Astrocyte (in vitro differentiated cells and primary cell): ENCODE data around the gene DMPK. TPM values are rescaled to one million over a fixed set of nuclear protein-coding genes. Genes with fewer than 3 reads are reported as not detected.
"Not testable (repeated sequence)": the region's sequence is repeated elsewhere in the genome, so short reads cannot be mapped to it uniquely, and the experiment has no call there.

Experiments used
- DNase-seq: peaks from one replicate; pipeline ENCODE4 v3.0.0-alpha.2; 2010; ENCODE audit warnings: low read depth
- FAIRE-seq: peaks from 2 replicates; lab custom pipeline; 2011; peaks lifted over from hg19 to GRCh38; lab: Jason Lieb, UNC
- H2AFZ ChIP-seq: 2 replicates; pipeline ENCODE4 v1.6.0; 2012; ENCODE audit warnings: low read depth, low read length, inconsistent platforms
- H3K27ac ChIP-seq: 2 replicates; pipeline ENCODE4 v1.5.1; 2011; ENCODE audit warnings: low read depth, low read length, inconsistent platforms
- H3K27me3 ChIP-seq: 2 replicates; pipeline ENCODE4 v1.6.0; 2011; ENCODE audit warnings: low read length, inconsistent platforms; ENCODE audit not compliant: insufficient read depth
- H3K36me3 ChIP-seq: 2 replicates; pipeline ENCODE4 v1.5.1; 2011; ENCODE audit warnings: low read length, inconsistent platforms; ENCODE audit not compliant: insufficient read depth
- H3K4me1 ChIP-seq: 2 replicates; pipeline ENCODE4 v1.5.1; 2011; ENCODE audit warnings: low read length, inconsistent platforms; ENCODE audit not compliant: insufficient read depth
- H3K4me2 ChIP-seq: 2 replicates; pipeline ENCODE4 v1.6.0; 2012; ENCODE audit warnings: low read length, inconsistent platforms
- H3K4me3 ChIP-seq: 2 replicates; pipeline ENCODE4 v1.5.1; 2011; ENCODE audit warnings: low read depth, mild to moderate bottlenecking, low read length, inconsistent platforms; ENCODE audit not compliant: insufficient read depth
- H3K79me2 ChIP-seq: 2 replicates; pipeline ENCODE4 v1.6.0; 2012; ENCODE audit warnings: mild to moderate bottlenecking, low read length, inconsistent platforms; ENCODE audit not compliant: insufficient read depth
- H3K9ac ChIP-seq: 2 replicates; pipeline ENCODE4 v1.6.0; 2012; ENCODE audit warnings: mild to moderate bottlenecking, low read length, inconsistent platforms
- H3K9me3 ChIP-seq: 2 replicates; pipeline ENCODE4 v1.5.1; 2012; ENCODE audit warnings: low read depth, mild to moderate bottlenecking, low read length, inconsistent platforms; ENCODE audit not compliant: insufficient read depth
- H4K20me1 ChIP-seq: 2 replicates; pipeline ENCODE4 v1.6.0; 2012; ENCODE audit warnings: low read length, inconsistent platforms; ENCODE audit not compliant: insufficient read depth
- H3K27ac Mint-ChIP-seq: one replicate; pipeline ENCODE4 v1.8.0; 2021; ENCODE audit warnings: mild to moderate bottlenecking, mixed read lengths; ENCODE audit not compliant: unreplicated experiment
- H3K27me3 Mint-ChIP-seq: one replicate; pipeline ENCODE4 v1.8.0; 2021; ENCODE audit warnings: low read depth, mixed read lengths; ENCODE audit not compliant: unreplicated experiment
- H3K36me3 Mint-ChIP-seq: one replicate; pipeline ENCODE4 v1.8.0; 2021; ENCODE audit warnings: low read depth, mixed read lengths; ENCODE audit not compliant: unreplicated experiment
- H3K4me1 Mint-ChIP-seq: one replicate; pipeline ENCODE4 v1.8.0; 2021; ENCODE audit warnings: low read depth, mixed read lengths; ENCODE audit not compliant: unreplicated experiment
- H3K4me3 Mint-ChIP-seq: one replicate; pipeline ENCODE4 v1.8.0; 2021; ENCODE audit warnings: mild to moderate bottlenecking, moderate library complexity, mixed read lengths; ENCODE audit not compliant: unreplicated experiment
- H3K9me3 Mint-ChIP-seq: one replicate; pipeline ENCODE4 v1.8.0; 2021; ENCODE audit warnings: mild to moderate bottlenecking, mixed read lengths; ENCODE audit not compliant: unreplicated experiment
- EZH2 ChIP-seq: IDR thresholded peaks from 2 replicates; pipeline ENCODE4 v1.6.1; 2012; ENCODE audit warnings: mild to moderate bottlenecking, low read length, inconsistent platforms; ENCODE audit not compliant: insufficient read depth
- total RNA-seq: library from RNA; stranded (reverse); gene quantifications from 2 replicates; pipeline ENCODE4 v1.2.1, GENCODE V29; 2021
- TF ChIP-seq, protein P1 (sequence below): IDR thresholded peaks from 2 replicates; pipeline ENCODE4 v1.5.1; 2011; ENCODE audit warnings: low read depth, mild to moderate bottlenecking, inconsistent platforms, low read length, moderate library complexity; ENCODE audit not compliant: insufficient read depth

DMPK gene
- total RNA-seq, 1 donor from 2014 or later, result 75.2 TPM

DNA sequence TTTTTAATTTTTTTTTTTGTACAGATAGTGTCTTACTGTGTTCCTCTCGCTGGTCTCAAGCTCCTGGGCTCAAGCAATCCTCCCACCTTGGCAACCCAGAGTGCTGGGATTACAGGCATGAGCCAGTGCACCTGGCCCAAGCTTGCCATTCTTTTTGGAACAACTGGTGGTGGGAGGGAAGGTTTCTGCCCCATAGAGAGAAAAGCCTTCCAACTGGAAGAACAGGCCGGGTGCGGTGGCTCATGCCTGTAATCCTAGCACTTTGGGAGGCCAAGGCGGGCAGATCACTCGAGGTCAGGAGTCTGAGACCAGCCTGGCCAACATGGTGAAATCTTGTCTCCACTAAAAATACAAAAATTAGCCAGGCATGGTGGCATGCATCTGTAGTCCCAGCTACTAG lies 17.3 kb upstream of the DMPK start:
- H3K79me2 ChIP-seq, H3K4me2 ChIP-seq, H3K4me3 ChIP-seq, H3K9ac ChIP-seq, H3K27ac Mint-ChIP-seq, H3K36me3 Mint-ChIP-seq, H3K27ac ChIP-seq, FAIRE-seq, H3K27me3 ChIP-seq, H3K27me3 Mint-ChIP-seq, H3K36me3 ChIP-seq, H4K20me1 ChIP-seq, H3K9me3 ChIP-seq, H3K4me3 Mint-ChIP-seq, H2AFZ ChIP-seq, H3K9me3 Mint-ChIP-seq, DNase-seq: not testable (repeated sequence)
- peaks cover 15% of the 10 kb centered on the region for H3K4me1 Mint-ChIP-seq
- peaks cover 10% of the 10 kb centered on the region for H3K4me1 ChIP-seq

DNA sequence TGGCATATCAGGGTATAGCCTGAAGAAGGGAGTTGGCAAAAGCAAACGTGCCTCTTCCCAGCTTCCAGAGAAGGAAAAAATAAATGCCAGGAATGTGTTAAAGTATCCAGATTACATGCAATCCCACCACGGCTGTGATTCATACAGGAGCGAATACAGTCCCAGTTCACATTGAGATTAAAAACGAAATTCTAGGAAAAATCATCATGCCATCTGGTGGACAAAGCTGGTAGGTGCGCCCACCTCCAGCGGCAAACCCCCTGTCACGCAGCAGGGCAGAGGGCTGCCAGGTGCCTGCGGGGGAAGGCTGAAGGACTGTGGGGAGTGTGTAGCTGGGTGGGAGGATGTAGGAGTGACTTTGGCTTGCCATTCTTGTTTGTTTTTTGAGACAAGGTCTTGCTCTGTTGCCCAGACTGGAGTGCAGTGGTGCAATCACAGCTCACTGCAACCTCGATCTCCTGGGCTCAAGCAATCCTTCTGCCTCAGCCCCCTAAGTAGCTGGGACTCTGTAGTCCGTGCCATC lies 16.8 kb upstream of the DMPK start:
- Histone ChIP-seq H3K9me3 (no peaks in the 10 kb centered on the region), H3K4me1 (peaks cover 10% of the 10 kb centered on the region), H3K9ac (no peak overlapping the region), H2AFZ (no peak overlapping the region), H3K4me3 (no peak overlapping the region), H3K4me2 (peak overlapping the region; percentile 55), H3K36me3 (no peaks in the 10 kb centered on the region), H3K79me2 (no peaks in the 10 kb centered on the region), H3K27ac (no peak overlapping the region), H3K27me3 (no peaks in the 10 kb centered on the region), H4K20me1 (no peaks in the 10 kb centered on the region)
- Mint-ChIP-seq H3K4me1 (peaks cover 15% of the 10 kb centered on the region), H3K4me3 (no peak overlapping the region), H3K36me3 (no peaks in the 10 kb centered on the region), H3K27me3 (peaks cover 2% of the 10 kb centered on the region), H3K9me3 (no peaks in the 10 kb centered on the region), H3K27ac (peak overlapping the region; percentile 20)
- FAIRE-seq, result peak; percentile 94
- peak; percentile 69 for DNase-seq
- TF ChIP-seq, protein P1, sequence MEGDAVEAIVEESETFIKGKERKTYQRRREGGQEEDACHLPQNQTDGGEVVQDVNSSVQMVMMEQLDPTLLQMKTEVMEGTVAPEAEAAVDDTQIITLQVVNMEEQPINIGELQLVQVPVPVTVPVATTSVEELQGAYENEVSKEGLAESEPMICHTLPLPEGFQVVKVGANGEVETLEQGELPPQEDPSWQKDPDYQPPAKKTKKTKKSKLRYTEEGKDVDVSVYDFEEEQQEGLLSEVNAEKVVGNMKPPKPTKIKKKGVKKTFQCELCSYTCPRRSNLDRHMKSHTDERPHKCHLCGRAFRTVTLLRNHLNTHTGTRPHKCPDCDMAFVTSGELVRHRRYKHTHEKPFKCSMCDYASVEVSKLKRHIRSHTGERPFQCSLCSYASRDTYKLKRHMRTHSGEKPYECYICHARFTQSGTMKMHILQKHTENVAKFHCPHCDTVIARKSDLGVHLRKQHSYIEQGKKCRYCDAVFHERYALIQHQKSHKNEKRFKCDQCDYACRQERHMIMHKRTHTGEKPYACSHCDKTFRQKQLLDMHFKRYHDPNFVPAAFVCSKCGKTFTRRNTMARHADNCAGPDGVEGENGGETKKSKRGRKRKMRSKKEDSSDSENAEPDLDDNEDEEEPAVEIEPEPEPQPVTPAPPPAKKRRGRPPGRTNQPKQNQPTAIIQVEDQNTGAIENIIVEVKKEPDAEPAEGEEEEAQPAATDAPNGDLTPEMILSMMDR, result peak; percentile 87
- no peak for TF ChIP-seq EZH2

DNA sequence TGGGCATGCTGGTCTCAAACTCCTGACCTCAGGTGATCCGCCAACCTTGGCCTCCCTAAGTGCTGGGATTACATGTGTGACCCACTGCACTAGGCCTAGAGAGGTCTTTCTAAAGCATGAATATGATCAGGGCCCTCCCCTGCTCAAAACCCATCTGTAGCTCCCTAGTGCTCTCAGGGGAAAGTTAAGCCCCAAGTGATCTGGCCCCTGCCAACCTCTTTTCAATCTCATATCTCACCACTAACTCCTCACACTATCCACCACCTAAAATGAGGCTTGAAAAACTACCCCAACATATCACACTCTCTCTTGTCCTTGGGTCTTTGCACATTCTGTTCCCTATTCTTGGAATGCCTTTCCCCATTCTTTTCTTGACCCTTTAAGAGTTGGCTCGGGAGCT lies 12.3 kb upstream of the DMPK start:
- Histone ChIP-seq H3K27me3 (no peaks in the 10 kb centered on the region), H4K20me1 (peaks cover 17% of the 10 kb centered on the region), H3K36me3 (no peaks in the 10 kb centered on the region), H3K27ac (no peak overlapping the region), H3K79me2 (peaks cover 21% of the 10 kb centered on the region), H3K9ac (no peak overlapping the region), H3K9me3 (no peaks in the 10 kb centered on the region), H2AFZ (no peak overlapping the region), H3K4me1 (peaks cover 13% of the 10 kb centered on the region), H3K4me3 (no peak overlapping the region), H3K4me2 (no peak overlapping the region)
- no peak overlapping the region for H3K27ac Mint-ChIP-seq
- peak overlapping the region; percentile 7 for H3K4me3 Mint-ChIP-seq
- no peaks in the 10 kb centered on the region for H3K9me3 Mint-ChIP-seq
- TF ChIP-seq EZH2, result no peak
- TF ChIP-seq, protein P1, result no peak
- peaks cover 4% of the 10 kb centered on the region for H3K36me3 Mint-ChIP-seq
- DNase-seq, result no peak
- peaks cover 2% of the 10 kb centered on the region for H3K27me3 Mint-ChIP-seq
- peaks cover 21% of the 10 kb centered on the region for H3K4me1 Mint-ChIP-seq
- FAIRE-seq, result no peak
